ENCODE measurements around the gene SLC2A10.
"Not testable (repeated sequence)": the region's sequence is repeated elsewhere in the genome, so short reads cannot be mapped to it uniquely, and the experiment has no call there.

The SLC2A10 gene

GRCh38 chr20:46709459-46710152 lies at the start of gene SLC2A10:
Gene SLC2A10, plus strand, starts transcription at chr20:46709649. Its CDS starts 88 bp downstream, at chr20:46709737.
- DNase-seq: no peak

- DNase-seq: no peak
Measured at GRCh38 chr20:46660487-46660886, 49.0 kb upstream of the SLC2A10 start.

DNA sequence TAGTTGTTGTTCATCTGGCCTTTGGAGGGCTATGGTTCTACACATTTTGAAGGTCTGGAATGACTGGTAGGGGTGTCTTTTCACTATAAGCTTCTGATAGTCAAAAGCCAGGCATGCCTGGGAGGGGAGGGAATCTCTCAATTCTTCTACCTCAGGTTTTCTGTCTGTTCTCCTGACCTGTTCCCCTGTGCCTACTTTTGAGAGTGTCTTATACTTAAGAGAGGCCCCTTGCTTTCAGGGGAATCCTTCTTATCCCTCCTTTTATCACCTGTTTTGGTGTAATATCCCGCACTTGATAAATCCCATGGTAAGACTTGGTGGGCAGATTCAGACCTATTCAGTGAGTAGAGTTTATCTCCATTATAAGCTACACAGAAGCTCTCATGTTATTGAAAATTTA lies 47.8 kb upstream of the SLC2A10 start:
- no peak for DNase-seq

DNA sequence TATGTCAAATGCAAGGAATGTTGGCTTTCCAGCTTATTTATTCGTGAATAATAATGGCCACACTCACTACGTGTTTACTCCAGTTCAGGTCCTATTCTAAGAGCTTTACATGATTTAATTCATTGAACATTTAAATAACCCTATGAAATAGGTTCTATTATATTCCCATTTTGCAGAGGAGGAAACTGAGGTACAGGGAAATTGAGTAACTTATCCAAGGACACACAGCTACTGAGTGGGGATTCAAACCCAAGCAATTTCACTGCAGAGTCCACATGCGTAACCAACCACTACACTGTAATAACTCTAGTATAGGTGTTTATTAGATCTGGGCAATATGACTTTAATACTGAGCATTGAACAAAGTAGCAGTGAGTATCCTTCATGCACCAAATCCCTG lies 45.9 kb upstream of the SLC2A10 start:
- no peak for DNase-seq

DNA sequence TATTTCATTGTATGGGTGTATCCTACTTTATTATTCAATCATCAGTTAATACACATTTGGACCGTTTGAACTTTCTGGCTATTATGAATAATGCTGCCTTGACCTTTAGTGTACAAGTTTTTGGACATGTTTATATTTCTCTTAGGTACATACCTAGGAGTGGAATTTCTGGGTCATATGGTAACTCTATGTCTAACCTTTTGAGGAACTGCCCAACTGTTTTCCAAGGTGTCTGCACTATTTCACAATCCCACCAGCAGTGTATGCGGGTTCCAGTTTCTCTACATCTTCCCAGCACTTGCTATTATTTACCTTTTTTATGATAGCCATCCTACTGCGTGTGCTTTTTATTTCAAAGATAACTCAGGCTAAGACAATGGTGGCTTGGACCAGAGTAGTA lies 43.8 kb upstream of the SLC2A10 start:
- DNase-seq: no peak

- DNase-seq: no peak
Measured at GRCh38 chr20:46666306-46666705, 43.1 kb upstream of the SLC2A10 start.

DNA sequence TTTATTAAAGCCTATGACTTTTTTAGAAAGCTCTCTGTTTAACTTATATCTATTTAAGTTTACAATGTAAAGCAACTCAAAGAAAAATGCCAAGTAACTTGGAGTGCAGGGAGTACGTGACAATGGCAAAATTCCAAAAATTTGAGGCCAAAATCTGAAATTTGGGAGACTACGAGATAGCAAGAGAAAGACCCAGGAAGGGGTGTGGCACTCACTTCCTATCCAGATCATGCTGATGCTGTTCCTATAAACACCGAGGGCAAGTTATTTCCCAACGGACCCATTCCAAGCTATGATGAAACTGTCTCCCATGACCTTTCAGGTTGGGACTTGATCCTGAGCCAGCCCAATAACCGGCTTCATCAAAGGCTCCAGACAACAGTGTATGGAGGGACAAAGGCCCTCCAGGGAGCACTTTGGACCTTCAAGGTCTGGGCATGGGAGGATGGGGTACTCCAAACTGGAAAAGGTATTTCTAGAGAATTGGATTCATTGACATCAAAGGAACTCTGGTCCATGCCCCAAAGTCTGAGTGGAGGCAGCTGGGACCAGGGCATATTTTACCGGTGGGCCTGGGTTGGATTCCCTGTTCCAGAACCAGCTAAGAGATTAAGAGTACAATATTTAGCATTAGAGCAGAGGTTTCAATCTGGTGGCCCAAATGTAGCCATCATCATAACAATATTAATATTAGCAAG lies 42.5 kb upstream of the SLC2A10 start:
- no peak for DNase-seq

- no peak for DNase-seq
Measured at GRCh38 chr20:46670228-46670584, 39.2 kb upstream of the SLC2A10 start.

DNA sequence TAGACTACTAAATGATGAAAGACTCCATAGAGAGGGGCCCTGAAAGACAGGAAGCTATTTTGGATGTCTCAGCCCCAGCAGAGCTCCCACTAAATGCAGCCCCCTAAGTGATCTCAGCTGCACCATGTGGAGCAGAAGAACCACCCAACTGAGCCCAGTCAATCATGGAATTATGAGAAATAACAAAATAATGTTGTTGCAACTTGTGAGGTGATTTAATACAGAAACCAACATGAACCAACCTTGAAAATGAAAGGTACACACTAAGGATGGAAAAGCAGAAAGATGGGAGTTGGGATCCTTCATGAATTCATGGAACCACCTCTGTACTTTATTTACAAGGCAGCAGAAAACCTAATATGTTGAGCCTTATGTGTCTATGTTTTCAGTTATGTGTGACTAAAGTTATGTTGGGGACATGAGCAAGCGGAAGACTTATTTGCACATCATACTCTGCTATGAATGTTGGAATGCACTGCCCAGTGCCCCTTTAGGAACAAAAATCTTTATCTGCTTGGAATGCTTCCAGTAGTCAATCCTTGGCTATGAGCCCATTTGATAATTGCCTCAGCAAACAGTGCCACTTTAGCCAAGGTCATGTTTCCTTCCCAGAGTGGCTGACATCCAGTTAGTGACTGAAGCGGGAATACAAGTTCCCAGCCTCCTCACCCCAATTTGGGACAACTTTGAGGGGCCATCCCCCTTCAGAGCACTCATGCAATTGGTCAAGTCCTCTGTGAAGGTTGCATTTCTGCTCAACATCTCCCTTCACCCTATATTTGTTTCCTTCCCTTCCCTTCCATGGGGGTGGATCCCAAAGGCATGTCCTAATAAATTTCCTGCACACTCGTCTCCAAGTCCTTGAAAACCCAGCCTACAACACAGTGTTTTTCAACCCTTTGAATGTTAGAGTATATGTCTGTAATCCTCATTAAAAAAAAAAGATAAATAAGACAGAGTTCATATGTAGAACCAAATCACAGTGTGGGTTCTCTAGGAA lies 38.6 kb upstream of the SLC2A10 start:
- DNase-seq: no peak

- no peak for DNase-seq
Measured at GRCh38 chr20:46671866-46672542, 37.4 kb upstream of the SLC2A10 start.

- no peak for DNase-seq
Measured at GRCh38 chr20:46672543-46673148, 36.8 kb upstream of the SLC2A10 start.

DNA sequence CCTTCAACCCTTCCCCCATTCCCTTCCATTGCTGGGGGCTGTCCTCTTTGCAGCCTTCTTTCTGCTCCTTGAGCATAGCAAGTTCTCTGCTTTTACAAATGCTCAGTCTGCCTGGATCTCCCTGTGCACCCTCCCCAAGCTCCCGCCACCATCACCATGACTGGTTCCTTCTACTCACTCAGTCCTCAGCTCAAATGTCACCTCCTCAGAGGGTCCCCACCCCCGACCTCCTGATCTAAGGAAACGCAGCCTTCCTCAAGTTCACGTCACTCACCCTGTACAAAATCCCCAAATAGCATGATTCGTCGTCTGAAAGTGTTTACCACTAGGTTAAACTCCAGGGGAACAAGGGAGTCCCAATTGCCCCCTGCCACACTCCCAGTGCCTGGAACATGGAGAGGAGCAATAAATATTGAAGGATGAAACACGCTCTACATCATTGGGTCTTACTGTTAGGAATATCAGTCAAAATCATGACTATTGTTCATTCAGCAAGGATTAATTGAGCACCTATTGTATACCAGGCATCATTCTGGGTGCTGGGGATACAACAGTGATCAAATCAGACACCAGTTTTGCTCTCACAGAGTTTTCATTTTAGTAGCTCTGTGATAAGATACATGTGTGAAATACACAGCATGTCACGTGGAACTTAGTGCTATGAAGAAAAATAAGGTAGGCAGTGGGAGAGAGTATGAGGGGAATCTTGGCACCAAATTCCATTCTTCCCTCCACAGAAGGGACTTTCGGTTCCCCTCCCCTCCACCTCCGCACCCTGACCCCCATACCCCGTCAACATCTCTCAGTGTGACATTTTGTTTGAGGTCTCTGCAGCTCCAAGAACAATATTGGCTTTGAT lies 35.8 kb upstream of the SLC2A10 start:
- no peak for DNase-seq

DNA sequence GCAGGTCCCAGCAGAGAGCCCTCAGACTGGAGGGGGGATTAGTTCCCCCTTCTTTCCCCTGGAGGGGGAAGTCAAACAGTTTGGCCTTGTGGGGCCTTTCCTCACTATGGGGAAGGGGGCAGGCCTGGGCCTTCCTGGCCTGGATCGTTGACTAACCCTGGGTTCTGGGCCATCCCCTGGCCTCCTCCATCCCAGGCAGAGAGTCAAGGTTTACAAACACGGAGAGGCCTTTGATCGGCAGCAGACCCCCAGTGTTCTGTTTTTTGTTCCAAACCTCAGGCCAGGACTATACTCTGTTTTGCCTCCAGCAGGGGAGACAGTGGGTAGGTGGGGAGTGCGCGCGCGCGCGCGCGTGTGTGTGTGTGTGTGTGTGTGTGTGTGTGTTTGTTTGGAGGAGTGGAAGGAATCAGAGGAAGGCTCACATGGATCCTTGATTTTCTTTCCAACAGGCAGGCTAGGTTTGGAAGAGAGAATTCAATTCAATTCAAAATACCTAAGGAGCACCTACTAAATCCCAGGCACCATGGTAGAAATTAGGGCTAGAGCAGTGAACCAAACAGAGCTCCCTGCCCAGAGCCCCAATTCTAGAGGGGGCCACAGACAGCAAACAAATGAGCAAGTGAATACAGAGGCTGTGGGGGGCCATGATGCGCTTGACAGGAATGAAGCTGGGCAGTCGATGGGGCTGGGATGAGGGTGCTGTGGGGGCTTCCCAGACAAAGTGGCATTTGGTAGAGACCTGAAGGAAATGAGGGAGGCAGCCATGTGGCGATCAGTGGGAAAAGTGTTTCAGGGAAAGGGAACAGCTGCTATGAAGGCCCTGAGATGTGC lies 35.0 kb upstream of the SLC2A10 start:
- DNase-seq: no peak

GRCh38 chr20:46676649-46677316 lies 32.7 kb upstream of the SLC2A10 start:
- not testable (repeated sequence) for DNase-seq

DNA sequence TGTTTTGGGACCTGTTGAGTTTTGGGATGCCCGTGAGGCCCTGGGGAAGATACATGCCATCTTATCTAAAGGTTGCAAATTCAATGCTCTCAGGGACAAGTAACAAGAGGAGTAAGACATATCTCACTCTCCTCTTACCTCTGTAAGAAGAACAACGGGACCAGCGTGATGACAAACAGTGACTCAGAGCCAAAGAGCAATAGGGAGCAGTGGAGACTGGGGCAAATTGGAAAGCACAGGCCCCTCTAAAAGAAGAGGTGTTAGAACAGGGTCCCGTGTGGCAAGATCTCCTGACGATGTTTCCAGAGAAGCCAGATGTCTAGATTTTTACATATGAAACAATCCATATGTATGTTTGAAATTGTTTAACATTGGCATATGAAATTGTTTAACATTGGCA lies 31.8 kb upstream of the SLC2A10 start:
- DNase-seq: no peak

DNA sequence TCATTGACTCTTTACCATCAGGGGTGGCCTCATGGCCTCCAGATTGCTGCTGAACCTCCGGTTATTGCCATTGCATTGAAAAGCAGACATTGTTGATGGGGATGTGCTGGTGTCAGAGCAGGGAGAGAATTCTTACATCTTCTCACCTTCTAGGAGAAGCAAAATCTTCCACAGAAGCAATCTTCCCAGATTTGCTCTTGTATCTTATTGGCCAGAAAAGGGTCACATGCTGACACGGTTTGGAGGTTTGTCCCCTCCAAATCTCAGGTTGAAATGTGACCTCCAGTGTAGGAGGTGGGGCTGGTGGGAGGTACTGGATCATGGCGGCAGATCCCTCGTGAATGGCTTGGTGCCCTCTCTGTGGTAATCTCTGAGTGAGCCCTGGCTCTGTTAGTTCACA lies 30.9 kb upstream of the SLC2A10 start:
- no peak for DNase-seq

- no peak for DNase-seq
Measured at GRCh38 chr20:46680684-46681031, 28.8 kb upstream of the SLC2A10 start.

- peak; percentile 86 for DNase-seq
Measured at GRCh38 chr20:46681032-46681854, 28.2 kb upstream of the SLC2A10 start.
